Calu3 (cell line): ENCODE data around the gene NBAS. TPM values are rescaled to one million over a fixed set of nuclear protein-coding genes. Genes with fewer than 3 reads are reported as not detected.

ENCODE experiments used
- BruUV-seq: library from RNA; stranded (reverse); fragments of 400-500 nt; replicated peaks from 2 replicates; lab custom pipeline; 2021; lab: Mats Ljungman, UMichigan
- CTCF ChIA-PET: fragments of 300-600 bp; sonication (Branson Sonifier 250); formaldehyde crosslinking; loops from one replicate; lab custom pipeline; 2022; ENCODE audit warnings: antibody characterized with exemption; lab: Charles Lee
- DNase-seq: peaks from one replicate; pipeline ENCODE4 v3.0.0; 2022
- H3K27ac Mint-ChIP-seq: one replicate; pipeline ENCODE4 v1.8.0; 2022; ENCODE audit warnings: mixed read lengths; ENCODE audit not compliant: unreplicated experiment
- H3K27me3 Mint-ChIP-seq: one replicate; pipeline ENCODE4 v1.8.0; 2022; ENCODE audit warnings: mixed read lengths; ENCODE audit not compliant: unreplicated experiment
- H3K36me3 Mint-ChIP-seq: one replicate; pipeline ENCODE4 v1.8.0; 2022; ENCODE audit warnings: mild to moderate bottlenecking, moderate library complexity, mixed read lengths; ENCODE audit not compliant: insufficient read depth, unreplicated experiment
- H3K4me1 Mint-ChIP-seq: one replicate; pipeline ENCODE4 v1.8.0; 2022; ENCODE audit warnings: mild to moderate bottlenecking, low read depth, mixed read lengths; ENCODE audit not compliant: unreplicated experiment
- H3K4me3 Mint-ChIP-seq: one replicate; pipeline ENCODE4 v1.8.0; 2022; ENCODE audit warnings: mild to moderate bottlenecking, low read depth, moderate library complexity, mixed read lengths; ENCODE audit not compliant: unreplicated experiment
- H3K9me3 Mint-ChIP-seq: one replicate; pipeline ENCODE4 v1.8.0; 2022; ENCODE audit warnings: low read depth, mixed read lengths; ENCODE audit not compliant: unreplicated experiment
- intact Hi-C: fragments of 100-400 bp; cut with micrococcal nuclease; formaldehyde crosslinking; loops from one replicate; pipeline ENCODE4 v1.10.0; 2022; ENCODE audit not compliant: unreplicated experiment
- total RNA-seq: library from RNA; stranded (reverse); gene quantifications from 2 replicates; pipeline ENCODE4 v1.2.3, GENCODE V29; 2022
- TF ChIP-seq, protein P1 (sequence below): fragments of 200-600 bp; IDR thresholded peaks from one replicate; pipeline ENCODE4 v1.8.0; 2022; ENCODE audit warnings: antibody characterized with exemption; ENCODE audit not compliant: unreplicated experiment

The NBAS gene
- total RNA-seq, 1 experiment from 2014 or later, result 30.4 TPM

DNA sequence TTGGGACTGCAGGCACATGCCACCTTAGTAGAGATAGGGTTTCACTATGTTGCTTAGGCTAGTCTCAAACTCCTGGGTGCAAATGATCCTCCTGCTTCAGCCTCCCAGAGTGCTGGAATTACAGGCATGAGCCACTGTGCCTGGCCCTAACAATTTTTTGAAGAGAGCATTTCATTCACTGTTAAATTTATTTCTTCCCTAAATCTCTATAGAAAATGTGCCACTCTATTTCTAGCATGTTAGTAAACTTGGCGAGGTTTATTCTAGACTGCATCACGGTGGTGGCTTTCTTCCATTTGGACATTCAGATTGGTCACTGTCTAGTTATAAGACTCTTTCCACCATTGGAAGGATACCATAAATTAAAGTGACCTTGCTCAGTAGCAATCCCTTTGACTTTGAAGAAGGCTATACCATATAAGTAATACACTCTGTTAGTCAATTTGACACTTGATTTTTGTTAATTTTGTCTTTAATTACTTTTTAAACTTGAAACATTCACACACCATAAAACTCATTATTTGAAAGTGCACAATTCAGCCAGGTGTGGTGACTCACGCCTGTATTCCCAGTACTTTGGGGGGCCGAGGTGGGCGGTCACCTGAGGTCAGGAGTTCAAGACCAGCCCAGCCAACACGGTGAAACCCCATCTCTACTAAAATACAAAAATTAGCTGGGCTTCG lies 46.7 kb upstream of the NBAS start:
- Mint-ChIP-seq H3K9me3 (no peaks in the 10 kb centered on the region), H3K27me3 (no peaks in the 10 kb centered on the region), H3K36me3 (peaks cover 62% of the 10 kb centered on the region), H3K27ac (no peak overlapping the region), H3K4me1 (no peaks in the 10 kb centered on the region), H3K4me3 (no peak overlapping the region)
- DNase-seq, result no peak
- intact Hi-C loops, result no loop called here
- CTCF ChIA-PET, result no interaction called here
- TF ChIP-seq, protein P1, sequence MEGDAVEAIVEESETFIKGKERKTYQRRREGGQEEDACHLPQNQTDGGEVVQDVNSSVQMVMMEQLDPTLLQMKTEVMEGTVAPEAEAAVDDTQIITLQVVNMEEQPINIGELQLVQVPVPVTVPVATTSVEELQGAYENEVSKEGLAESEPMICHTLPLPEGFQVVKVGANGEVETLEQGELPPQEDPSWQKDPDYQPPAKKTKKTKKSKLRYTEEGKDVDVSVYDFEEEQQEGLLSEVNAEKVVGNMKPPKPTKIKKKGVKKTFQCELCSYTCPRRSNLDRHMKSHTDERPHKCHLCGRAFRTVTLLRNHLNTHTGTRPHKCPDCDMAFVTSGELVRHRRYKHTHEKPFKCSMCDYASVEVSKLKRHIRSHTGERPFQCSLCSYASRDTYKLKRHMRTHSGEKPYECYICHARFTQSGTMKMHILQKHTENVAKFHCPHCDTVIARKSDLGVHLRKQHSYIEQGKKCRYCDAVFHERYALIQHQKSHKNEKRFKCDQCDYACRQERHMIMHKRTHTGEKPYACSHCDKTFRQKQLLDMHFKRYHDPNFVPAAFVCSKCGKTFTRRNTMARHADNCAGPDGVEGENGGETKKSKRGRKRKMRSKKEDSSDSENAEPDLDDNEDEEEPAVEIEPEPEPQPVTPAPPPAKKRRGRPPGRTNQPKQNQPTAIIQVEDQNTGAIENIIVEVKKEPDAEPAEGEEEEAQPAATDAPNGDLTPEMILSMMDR, result no peak
- TSS peak; percentile 4 for BruUV-seq

GRCh38 chr2:15606481-15607441 lies 45.6 kb upstream of the NBAS start:
- intact Hi-C loops, result no loop called here
- TF ChIP-seq, protein P1, result no peak
- Mint-ChIP-seq H3K9me3 (no peaks in the 10 kb centered on the region), H3K4me3 (no peak overlapping the region), H3K27ac (no peak overlapping the region), H3K36me3 (peaks cover 61% of the 10 kb centered on the region), H3K4me1 (no peaks in the 10 kb centered on the region), H3K27me3 (no peaks in the 10 kb centered on the region)
- no peak for DNase-seq
- BruUV-seq, result no TSS peak
- CTCF ChIA-PET, result no interaction called here

GRCh38 chr2:15605721-15606120 lies 44.6 kb upstream of the NBAS start:
- Mint-ChIP-seq H3K27me3 (no peaks in the 10 kb centered on the region), H3K27ac (no peak overlapping the region), H3K36me3 (peaks cover 65% of the 10 kb centered on the region), H3K4me1 (no peaks in the 10 kb centered on the region), H3K9me3 (no peaks in the 10 kb centered on the region), H3K4me3 (no peak overlapping the region)
- TF ChIP-seq, protein P1, result no peak
- DNase-seq, result no peak
- CTCF ChIA-PET, result no interaction called here
- BruUV-seq, result no TSS peak
- intact Hi-C loops, result no loop called here

DNA sequence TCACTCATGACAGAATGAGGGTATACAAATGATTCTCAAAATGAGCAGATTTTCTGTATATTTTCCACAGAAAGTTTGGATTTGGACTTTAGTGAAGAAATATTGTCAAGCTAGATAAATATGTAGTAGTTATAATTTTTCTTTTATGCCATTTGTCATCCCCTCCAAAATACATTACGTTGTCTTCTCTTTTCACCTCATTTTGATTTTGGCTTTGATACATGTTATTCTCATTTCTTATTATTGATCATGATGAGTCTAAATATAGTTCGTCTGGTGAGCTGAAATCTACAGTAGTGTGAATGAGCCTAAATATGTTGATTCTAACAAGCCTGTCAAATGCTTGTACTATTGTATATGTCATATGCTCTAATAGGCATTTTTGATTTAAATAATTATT lies 42.8 kb upstream of the NBAS start:
- Mint-ChIP-seq H3K27ac (no peak overlapping the region), H3K4me3 (no peak overlapping the region), H3K27me3 (no peaks in the 10 kb centered on the region), H3K36me3 (peaks cover 56% of the 10 kb centered on the region), H3K4me1 (no peaks in the 10 kb centered on the region), H3K9me3 (no peaks in the 10 kb centered on the region)
- TF ChIP-seq, protein P1, result no peak
- CTCF ChIA-PET, result no interaction called here
- no peak for DNase-seq
- intact Hi-C loops, result no loop called here
- no TSS peak for BruUV-seq
